ENCODE results near the gene CYP1A1. TPM values are rescaled to one million over a fixed set of nuclear protein-coding genes. Genes with fewer than 3 reads are reported as not detected.
"Not testable (repeated sequence)": the region's sequence is repeated elsewhere in the genome, so short reads cannot be mapped to it uniquely, and the experiment has no call there.

Gene CYP1A1
- total RNA-seq, 1 donor from 2014 or later, result 0.30 TPM

DNA sequence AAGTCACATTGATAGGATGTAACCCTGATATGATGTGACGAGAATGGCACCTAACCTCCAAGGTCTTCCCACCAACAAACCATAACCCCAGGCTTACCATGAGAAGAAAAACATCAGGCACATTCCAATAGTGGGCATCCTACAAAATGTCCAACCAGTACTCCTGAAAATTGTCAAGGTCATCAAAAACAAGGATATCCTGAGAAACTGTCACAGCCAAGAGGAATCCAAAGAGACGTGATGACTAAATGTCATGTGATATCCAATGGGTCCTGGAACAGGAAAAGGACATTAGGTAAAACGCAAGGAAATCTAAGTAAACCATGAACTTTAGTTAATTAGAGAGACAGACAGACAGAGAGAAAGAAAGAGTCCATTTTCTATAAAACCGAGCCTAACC, 21.1 kb upstream of the CYP1A1 start:
- intact Hi-C loops (cut with DNase I), result no loop called here
- no peak for DNase-seq (ENCODE audit: low spot score)

DNA sequence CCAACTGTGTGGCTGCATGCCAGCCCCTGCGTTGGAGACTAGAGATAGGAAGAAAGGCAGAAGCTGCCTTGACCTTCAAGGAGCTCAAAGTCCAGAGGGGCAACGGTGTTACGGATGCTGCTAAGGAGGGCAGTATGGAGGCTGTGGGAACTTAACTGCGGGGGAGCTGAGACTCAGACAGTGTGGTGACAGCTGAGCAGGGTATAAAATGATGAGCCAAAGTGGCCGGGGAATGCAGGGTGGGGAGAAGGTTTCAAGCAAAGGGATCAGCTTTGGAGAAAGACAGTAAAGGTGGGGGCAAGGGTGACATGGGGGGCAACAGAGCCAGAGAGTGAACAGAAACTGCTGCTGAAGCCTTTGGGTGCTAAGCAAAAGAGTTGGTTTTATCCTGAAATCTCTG, 17.1 kb upstream of the CYP1A1 start:
- DNase-seq (ENCODE audit: low spot score), result no peak
- intact Hi-C loops (cut with DNase I), result no loop called here

DNA sequence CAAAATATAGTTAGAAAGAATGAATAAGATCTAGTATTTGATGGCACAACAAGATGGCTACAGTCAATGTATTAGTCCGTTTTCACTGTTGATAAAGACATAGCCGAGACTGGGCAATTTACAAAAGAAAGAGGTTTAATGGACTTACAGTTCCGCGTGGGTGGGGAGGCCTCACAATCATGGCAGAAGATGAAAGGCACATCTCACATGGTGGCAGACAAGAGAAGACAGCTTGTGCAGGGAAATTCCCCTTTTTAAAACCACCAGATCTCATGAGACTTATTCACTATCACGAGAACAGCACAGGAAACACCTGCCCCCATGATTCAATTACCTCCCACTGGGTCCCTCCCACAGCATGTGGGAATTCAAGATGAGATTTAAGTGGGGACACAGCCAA, 12.9 kb upstream of the CYP1A1 start:
- intact Hi-C loops (cut with DNase I), result not testable (repeated sequence)
- DNase-seq (ENCODE audit: low spot score), result peak; percentile 26

DNA sequence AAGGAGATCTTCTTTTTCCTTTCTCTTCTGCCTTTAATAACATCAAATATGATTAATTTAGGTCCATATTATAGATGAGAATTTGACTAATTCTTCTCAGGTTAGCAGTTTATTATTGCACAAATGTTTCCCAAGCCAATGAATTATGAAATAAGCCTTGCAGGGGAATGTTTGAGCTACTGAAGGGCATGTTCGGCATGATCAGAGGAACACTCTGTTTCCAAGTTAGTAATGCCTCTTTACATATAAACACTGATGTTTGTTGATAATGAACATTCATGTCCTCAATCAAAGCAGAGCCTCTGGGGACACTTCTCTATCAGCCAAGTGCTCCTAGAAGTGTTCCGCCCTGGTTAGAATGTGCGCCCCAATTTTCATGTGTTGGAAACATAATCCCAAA, 10.0 kb upstream of the CYP1A1 start:
- no peak for DNase-seq (ENCODE audit: low spot score)
- intact Hi-C loops (cut with DNase I), result no loop called here

DNA sequence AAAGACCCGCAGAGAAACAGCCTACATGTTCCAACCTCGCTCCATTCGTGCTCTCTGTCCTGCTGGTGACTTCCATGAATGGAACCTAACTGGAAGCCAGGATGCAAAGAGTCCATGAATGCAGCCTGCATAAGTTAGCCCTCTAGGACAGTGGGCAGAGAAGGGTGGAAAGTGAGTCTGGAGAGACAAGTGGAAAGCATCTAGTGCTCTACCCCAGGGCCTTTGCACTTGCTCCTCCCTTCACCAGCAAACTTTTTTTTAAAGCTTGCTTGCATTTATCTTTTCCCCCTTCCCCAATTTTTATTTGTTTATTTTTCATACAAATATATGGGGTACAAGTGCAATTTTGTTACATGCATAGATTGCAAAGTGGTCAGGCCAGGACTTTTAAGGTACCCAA, 7.9 kb upstream of the CYP1A1 start:
- intact Hi-C loops (cut with DNase I), result no loop called here

DNA sequence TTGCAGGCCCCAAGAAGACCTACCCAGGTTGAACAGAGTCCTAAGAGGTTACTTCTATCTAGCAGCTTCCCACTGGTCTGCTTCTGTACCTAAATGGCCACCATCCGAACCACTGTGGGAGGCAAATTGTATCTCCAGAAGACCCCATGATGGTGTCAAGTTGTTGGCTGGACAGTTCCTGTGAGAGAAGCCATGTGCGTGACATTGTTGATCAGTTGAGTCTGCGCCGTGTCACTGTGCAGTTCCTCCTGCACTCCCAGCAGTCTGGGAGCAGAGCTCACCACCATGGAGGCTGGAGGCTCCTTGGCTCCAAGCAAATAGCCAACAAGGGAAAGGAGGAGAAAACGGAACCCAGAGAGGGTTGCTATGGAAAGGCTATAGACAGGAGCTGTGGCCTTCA, 7.5 kb upstream of the CYP1A1 start:
- intact Hi-C loops (cut with DNase I), result no loop called here
- DNase-seq (ENCODE audit: low spot score), result no peak

More for the DNA sequence above, 7.9 kb upstream of the CYP1A1 start:
- DNase-seq (ENCODE audit: low spot score), result no peak

DNA sequence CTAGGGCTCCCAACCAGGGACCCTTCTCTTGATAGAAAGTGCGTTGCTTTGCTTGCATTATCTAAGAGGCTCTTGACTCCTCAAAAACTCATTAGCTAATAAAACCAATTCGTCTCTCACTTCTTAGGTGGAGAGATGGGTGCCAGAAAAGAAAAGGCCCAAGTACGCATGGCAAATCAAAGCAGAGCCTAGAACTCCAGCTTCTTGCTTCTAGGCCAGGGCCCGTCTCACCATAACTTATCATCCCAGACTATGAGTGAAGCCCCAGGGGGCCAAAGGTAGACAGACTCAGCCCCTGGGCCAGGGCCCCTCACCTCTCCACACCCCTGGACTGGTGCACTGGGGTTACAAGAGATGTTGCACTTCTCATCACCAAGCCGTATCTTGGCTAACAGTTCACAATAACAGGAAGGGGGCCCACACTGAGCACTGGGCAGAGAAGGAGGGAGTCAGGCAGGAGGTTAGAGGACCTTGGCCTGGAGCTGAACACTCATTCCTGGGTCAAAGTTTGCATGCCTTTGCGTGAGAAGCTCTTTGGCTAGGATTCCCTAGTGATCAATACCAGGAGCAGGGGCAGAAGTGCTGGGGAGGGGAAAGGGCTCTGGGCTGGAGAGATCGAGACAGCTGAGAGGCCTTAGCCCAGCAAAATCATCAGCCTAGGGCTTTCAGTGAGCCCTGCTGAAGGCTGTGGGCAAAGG, 5.4 kb upstream of the CYP1A1 start:
- intact Hi-C loops (cut with DNase I), result no loop called here
- no peak for DNase-seq (ENCODE audit: low spot score)

DNA sequence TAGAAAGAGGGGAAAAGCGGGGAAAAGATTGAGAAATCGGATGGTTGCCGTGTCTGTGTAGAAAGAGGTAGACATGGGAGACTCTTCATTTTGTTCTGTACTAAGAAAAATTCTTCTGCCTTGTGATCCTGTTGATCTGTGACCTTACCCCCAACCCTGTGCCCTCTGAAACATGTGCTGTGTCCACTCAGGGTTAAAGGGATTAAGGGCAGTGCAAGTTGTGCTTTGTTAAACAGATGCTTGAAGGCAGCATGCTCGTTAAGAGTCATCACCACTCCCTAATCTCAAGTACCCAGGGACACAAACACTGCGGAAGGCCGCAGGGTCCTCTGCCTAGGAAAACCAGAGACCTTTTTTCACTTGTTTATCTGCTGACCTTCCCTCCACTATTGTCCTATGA, 4.0 kb upstream of the CYP1A1 start:
- DNase-seq (ENCODE audit: low spot score); intact Hi-C loops (cut with DNase I): not testable (repeated sequence)

DNA sequence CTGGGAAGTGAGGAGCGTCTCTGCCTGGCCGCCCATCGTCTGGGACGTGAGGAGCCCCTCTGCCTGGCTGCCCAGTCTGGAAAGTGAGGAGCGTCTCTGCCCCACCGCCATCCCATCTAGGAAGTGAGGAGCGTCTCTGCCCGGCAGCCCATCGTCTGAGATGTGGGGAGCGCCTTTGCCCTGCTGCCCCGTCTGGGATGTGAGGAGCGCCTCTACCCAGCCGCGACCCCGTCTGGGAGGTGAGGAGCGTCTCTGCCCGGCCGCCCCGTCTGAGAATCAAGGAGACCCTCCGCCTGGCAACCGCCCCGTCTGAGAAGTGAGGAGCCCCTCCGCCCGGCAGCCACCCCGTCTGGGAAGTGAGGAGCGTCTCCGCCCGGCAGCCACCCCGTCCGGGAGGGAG, 3.4 kb upstream of the CYP1A1 start:
- intact Hi-C loops (cut with DNase I); DNase-seq (ENCODE audit: low spot score): not testable (repeated sequence)

DNA sequence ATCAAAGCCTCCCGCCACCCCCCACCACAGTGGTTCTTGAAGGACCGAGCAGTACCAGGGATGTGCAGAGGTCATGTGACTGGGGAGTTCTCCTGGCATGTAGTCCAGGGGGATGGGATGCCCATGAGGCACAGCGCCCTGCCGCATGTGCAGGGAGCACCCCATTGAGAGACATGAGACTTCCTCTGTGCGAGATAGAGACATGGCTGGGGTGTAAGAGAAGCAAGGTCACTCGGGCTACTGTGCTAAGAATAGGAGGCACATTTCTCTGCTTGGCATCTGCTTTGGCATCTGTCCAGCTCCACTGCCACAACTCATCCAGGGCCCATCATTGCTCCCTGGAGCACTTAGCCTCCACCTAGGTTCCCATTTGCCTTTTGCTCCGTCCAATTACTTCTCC, 2.4 kb upstream of the CYP1A1 start:
- DNase-seq (ENCODE audit: low spot score), result no peak
- intact Hi-C loops (cut with DNase I), result no loop called here

DNA sequence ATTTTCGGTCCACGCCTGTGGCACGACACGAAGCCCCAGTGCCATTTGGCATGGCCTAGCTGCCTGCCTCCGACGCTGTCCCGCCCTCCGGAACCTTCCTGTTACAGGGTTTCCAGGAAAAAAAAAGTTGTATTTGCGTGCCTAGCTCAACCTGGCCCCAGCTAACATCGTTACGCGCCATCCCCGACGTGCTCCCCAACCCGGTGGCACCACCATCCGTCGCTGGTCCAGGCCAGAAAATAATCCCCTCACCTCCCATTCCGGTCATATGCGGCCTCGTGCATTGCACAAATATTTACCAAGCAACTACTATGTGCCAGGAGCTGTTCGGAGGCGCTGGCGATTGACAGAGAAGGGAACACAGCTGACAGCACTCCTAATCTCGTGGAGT, 1.4 kb upstream of the CYP1A1 start:
- intact Hi-C loops (cut with DNase I), result no loop called here
- no peak for DNase-seq (ENCODE audit: low spot score)

DNA sequence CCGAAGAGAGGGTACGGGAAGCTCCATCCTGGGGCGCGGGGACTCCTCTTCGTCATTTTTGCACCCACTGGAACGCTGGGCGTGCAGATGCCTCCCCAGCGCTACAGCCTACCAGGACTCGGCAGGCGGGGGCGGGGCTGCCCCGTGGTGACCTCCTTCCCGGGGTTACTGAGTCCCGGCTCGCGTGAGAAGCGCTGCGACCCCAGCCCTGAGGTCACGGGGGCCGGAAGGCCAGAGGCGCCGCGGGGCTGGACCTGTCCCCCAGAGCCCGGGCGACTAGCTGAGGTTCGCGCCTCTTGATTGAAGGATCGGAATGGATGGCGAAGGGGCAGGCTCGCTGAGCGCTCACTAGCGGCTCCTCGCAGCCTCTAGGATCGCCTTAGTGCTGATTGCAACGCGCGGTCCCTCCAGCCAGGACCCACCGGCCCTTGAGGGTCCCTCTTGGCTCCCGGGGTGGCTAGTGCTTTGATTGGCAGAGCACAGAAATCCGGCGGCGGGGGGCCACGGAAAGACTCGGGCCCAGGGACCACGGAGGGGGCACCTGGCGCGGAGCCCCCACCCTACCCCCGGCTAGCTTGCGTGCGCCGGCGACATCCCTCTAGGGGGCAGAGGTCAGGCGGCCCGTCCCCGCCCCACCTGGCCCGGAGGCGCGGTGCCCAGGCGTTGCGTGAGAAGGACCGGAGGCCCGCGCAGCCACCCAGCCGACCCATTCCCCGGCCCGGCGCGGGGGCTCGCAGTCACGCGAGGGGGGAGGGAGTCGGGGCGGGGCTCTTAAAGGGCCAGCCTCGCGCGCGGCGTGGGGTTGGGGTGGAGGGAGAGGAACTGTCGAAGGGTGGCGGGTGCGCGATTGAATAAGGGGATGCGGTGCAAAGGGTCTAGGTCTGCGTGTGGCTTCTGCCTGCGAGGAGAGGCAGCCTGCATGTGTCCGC, 781 bp upstream of the CYP1A1 start:
- intact Hi-C loops (cut with DNase I), result no loop called here
- DNase-seq (ENCODE audit: low spot score), result no peak

DNA sequence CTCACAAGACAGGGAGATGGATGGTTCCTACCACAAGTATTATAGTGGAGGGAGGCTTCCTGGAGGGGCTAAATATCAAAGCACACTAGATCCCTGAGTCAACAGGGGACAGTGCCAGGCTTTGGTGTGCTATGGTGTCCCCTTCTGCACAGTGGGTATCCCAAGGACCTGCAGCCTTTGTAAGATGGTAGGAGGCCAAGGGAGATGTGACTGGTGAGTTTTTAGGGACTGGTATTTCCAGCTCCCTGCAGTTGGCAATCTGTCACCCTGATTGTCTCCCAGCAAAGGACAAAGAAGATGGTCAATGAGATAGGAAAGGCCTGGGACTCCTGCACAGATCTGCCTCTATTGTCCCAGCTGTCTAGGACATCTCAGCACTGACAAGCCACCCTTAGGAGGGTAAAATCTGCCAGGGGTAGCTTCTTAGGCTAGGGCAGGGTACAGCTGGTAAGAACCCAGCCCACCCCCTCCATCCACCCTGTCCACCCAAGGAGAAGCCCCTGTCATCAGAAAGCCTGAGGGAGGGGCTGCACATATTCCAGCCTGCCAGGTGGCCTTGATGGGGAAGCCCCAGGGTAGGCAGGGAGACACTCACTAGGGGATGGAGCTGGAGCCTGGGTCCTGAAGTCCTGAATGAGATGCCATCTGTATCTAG, 631 bp downstream of the CYP1A1 start:
- intact Hi-C loops (cut with DNase I), result no loop called here
- DNase-seq (ENCODE audit: low spot score), result no peak

DNA sequence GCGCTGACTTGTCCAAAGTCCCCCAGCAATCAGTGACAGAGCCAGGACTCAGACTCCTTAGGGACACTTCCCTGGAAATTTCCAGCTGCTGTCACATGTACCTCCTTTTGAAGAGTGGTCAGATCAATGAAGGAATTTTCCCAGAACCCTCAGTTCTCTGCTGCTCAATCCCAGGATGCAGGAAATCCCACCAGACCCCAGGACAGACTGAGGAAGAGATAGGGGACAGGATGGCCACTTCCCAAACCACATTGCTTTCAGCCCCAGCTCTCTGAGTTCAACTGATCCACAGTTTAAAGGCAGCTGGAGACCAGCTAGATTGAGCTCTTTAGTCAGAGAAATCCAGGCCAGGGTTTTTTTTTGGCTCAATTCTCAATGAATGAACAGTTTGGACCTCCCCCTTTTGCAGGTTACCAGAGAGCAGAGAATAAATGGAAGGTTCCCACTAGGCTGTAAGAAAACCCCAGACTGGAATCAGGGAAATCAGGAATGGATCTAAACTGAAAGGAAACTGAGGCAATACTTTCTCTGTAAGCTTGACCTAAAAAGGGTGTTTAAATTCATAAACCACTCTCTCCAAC, 1.5 kb downstream of the CYP1A1 start:
- intact Hi-C loops (cut with DNase I), result no loop called here
- DNase-seq (ENCODE audit: low spot score), result no peak

DNA sequence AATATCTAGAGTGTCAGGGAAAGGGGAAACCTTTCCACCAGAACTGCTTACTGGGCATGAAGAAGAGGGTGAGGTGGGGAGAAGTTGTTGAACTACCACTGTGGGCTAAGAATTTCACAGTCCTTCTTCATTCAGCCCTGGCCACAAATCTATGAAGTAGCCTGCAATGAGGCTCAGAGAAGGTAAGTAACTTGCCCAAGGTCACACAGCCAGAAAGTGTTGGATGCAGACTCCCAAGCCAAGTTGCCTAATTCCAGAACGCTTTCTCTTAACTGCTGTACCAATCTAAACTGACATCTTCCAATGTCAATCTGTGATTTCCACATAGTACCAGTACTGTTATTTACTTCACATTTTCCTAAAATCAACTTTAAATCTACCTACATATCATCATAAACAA, 2.1 kb downstream of the CYP1A1 start:
- DNase-seq (ENCODE audit: low spot score), result no peak
- intact Hi-C loops (cut with DNase I), result no loop called here

DNA sequence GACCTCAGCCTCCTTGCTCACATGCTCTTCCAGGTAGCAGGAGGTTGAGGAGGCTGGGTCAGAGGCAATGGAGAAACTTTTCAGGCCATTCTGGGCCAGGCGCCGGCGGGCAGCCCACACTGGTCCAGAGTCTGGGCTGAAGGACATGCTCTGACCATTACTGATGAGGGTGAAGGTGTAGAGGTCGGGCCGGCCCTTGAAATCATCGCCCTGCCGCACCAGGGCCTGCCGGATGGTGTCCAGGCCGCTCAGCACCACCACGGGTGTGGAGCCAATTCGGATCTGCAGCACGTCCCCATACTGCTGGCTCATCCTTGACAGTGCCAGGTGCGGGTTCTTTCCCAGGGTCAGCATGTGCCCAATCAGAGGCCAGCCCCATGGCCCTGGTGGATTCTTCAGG, 2.7 kb downstream of the CYP1A1 start:
- DNase-seq (ENCODE audit: low spot score), result no peak
- intact Hi-C loops (cut with DNase I), result no loop called here

DNA sequence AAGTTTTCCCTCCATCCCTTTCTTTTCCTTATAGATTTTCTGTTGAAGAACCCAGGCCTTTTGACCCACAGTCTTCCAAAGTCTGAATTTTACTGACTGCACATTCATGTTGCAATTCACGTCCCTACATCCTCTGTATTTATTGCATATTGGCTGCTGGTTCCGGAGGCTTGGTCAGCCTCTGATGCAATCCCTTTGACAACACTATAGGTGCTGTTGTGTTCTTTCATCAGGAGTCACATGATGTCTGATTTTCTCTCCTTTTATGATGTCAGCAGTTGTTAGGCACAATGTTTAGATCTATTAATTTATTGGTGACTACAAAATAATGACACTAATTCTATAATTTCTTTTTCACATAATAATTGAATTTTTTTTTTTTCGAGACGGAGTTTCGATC, 8.7 kb downstream of the CYP1A1 start:
- DNase-seq (ENCODE audit: low spot score), result no peak
- intact Hi-C loops (cut with DNase I), result no loop called here

DNA sequence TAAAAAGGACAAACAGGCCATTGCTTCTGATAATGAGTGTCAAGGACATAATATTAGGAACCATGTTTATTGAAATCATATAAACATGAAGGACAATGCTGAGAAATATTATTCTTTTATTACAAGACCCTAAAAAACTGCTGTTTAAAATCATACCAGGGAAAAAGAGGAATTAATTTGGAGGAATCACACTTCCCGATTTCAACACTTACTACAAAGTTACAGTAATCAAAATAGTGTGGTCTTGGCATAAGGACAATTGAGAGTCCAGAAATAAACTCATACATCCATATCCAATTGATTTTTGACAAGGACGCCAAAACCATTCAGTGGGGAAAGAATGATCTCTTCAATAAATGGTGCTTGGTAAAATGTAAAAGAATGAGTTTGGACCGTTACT, 13.0 kb downstream of the CYP1A1 start:
- no peak for DNase-seq (ENCODE audit: low spot score)
- intact Hi-C loops (cut with DNase I), result no loop called here

DNA sequence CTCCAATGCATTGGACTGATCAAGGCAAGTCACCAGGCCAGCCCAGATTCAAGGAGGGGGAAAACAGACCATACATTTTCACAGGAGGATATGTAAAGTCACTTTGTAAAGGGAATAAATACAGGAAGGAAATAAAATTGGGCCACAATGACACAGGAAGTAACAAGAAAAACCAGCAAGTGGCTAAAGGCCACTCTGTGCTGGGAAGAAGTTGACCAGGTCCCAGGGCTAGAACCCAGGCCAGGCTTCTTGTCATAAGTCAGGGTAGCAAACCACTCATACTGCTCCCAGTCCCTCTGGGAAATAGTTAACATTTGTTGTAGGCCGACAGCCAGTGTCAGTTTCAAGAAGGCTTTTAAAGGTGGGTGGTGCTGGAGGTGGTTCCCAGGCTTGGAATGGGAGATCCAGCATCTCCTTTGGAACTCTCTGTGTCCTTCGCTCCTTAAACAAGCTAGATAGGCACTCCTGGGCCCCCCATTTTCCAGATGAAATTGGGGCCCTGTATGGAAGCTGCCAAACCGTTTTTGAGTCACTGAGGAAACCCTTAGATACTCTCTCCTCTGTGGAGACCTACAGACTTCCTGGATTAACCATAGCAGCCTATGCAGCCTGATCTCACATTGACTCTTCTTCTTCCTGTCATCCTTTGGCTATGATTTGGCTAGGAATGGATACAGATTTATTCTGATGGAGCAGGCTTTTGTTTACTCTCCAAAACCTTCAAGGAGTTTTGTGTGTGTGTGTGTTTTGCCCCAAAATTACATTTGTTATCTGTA, 14.8 kb downstream of the CYP1A1 start:
- intact Hi-C loops (cut with DNase I), result no loop called here
- DNase-seq (ENCODE audit: low spot score), result no peak

DNA sequence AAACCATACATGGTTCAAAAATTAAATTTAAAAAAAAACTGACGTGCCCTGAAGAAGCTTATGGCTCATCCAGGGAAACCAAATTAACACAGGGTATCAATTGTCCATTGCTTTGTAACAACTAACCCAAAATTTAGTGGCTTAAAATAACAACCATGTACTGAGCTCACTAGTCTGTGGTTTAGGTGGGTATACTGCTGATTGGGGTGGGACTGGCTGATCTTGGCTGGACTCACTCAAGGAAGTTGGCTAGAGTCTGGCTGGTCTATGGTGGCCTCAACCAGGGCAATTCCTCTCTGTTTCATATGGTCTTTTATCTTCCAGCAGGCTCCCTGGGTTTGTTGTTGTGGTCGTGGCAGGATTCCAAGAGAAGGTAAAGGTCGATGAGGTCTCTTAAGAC, 15.4 kb downstream of the CYP1A1 start:
- intact Hi-C loops (cut with DNase I), result no loop called here
- no peak for DNase-seq (ENCODE audit: low spot score)

All from cardiac septum (tissue), 1 donor.